NCI-H2227 (cell line): Measurements from ENCODE around the gene SKA3.
A peak's percentile ranks its signal among the peaks of the same experiment; 100 is the strongest.
"Not testable (repeated sequence)": the region's sequence is repeated elsewhere in the genome, so short reads cannot be mapped to it uniquely, and the experiment has no call there.

Experiments
- DNase-seq: peaks from one replicate; lab custom pipeline; 2025; ENCODE audit not compliant: unreplicated experiment; lab: John Stamatoyannopoulos, UW

Gene SKA3

GRCh38 chr13:21171420-21171819, 4.9 kb downstream of the SKA3 start:
- no peak for DNase-seq

- DNase-seq, result not testable (repeated sequence)
Observed at GRCh38 chr13:21165606-21166005, 10.7 kb downstream of the SKA3 start.

- no peak for DNase-seq
Observed at GRCh38 chr13:21164631-21165030, 11.7 kb downstream of the SKA3 start.

GRCh38 chr13:21152251-21152899, 24.0 kb downstream of the SKA3 start:
- no peak for DNase-seq

GRCh38 chr13:21150013-21150412, 26.3 kb downstream of the SKA3 start:
- no peak for DNase-seq

GRCh38 chr13:21149568-21149967, 26.8 kb downstream of the SKA3 start:
- DNase-seq, result no peak

- no peak for DNase-seq
Observed at GRCh38 chr13:21148557-21149258, 27.6 kb downstream of the SKA3 start.

GRCh38 chr13:21147827-21148226, 28.5 kb downstream of the SKA3 start:
- DNase-seq, result no peak

GRCh38 chr13:21142766-21143165, 33.6 kb downstream of the SKA3 start:
- DNase-seq, result no peak

GRCh38 chr13:21139374-21139773, 37.0 kb downstream of the SKA3 start:
- peak; percentile 32 for DNase-seq

- no peak for DNase-seq
Observed at GRCh38 chr13:21138561-21138960, 37.8 kb downstream of the SKA3 start.

- no peak for DNase-seq
Observed at GRCh38 chr13:21137696-21138095, 38.7 kb downstream of the SKA3 start.

GRCh38 chr13:21135833-21136232, 40.5 kb downstream of the SKA3 start:
- DNase-seq, result not testable (repeated sequence)

GRCh38 chr13:21134475-21134874, 41.9 kb downstream of the SKA3 start:
- DNase-seq, result no peak

- no peak for DNase-seq
Observed at GRCh38 chr13:21133077-21133476, 43.3 kb downstream of the SKA3 start.

GRCh38 chr13:21130116-21130515, 46.2 kb downstream of the SKA3 start:
- DNase-seq, result no peak

- DNase-seq, result peak; percentile 89
Observed at GRCh38 chr13:21124852-21125251, 51.5 kb downstream of the SKA3 start.

- no peak for DNase-seq
Observed at GRCh38 chr13:21123956-21124355, 52.4 kb downstream of the SKA3 start.

- DNase-seq, result no peak
Observed at GRCh38 chr13:21121616-21122015, 54.7 kb downstream of the SKA3 start.

- DNase-seq, result no peak
Observed at GRCh38 chr13:21120191-21120590, 56.2 kb downstream of the SKA3 start.

GRCh38 chr13:21119526-21119925, 56.8 kb downstream of the SKA3 start:
- no peak for DNase-seq

- DNase-seq, result no peak
Observed at GRCh38 chr13:21118180-21118579, 58.2 kb downstream of the SKA3 start.
